HepG2 (cell line): ENCODE results near the gene ZBTB7C.

ENCODE experiments used
- FOXM1 ChIP-seq: sonication (generic); formaldehyde crosslinking; IDR thresholded peaks from 2 replicates; pipeline ENCODE4 v1.5.0; 2020; ENCODE audit warnings: missing genetic modification reagents
- KDM1A ChIP-seq: IDR thresholded peaks from 2 replicates; pipeline ENCODE4 v1.6.1; 2016; ENCODE audit warnings: missing compliant biosample characterization
- POLR2A ChIP-seq, 2 experiments: IDR thresholded peaks; 2 replicates each; pipeline ENCODE4 v1.6.1; 2011; ENCODE audit warnings: low read depth in 2 of 2, low read length in 2 of 2, mild to moderate bottlenecking in 1 of 2, moderate library complexity in 1 of 2; ENCODE audit not compliant: insufficient read depth in 1 of 2
- SMC3 ChIP-seq: IDR thresholded peaks from 2 replicates; pipeline ENCODE4 v1.6.1; 2011; ENCODE audit warnings: low read length, improper control_type of control experiment
- SMYD3 ChIP-seq: sonication (generic); formaldehyde crosslinking; IDR thresholded peaks from 2 replicates; pipeline ENCODE4 v1.8.1; 2023; ENCODE audit warnings: mild to moderate bottlenecking, missing genetic modification reagents
- ZNF670 ChIP-seq: sonication (generic); formaldehyde crosslinking; IDR thresholded peaks from 2 replicates; pipeline ENCODE4 v1.8.0; 2022; ENCODE audit warnings: mild to moderate bottlenecking, missing genetic modification reagents, borderline replicate concordance
- ZNF878 ChIP-seq: sonication (generic); formaldehyde crosslinking; IDR thresholded peaks from 2 replicates; pipeline ENCODE4 v1.8.1; 2023; ENCODE audit warnings: mild to moderate bottlenecking, missing genetic modification reagents, moderate library complexity
- TF ChIP-seq, protein P1 (sequence below): sonication (generic); formaldehyde crosslinking; IDR thresholded peaks from 2 replicates; pipeline ENCODE4 v1.5.0; 2020; ENCODE audit warnings: mild to moderate bottlenecking, missing genetic modification reagents, moderate library complexity
- TF ChIP-seq, protein P2 (sequence below): sonication (generic); formaldehyde crosslinking; IDR thresholded peaks from 2 replicates; pipeline ENCODE4 v1.5.0; 2020; ENCODE audit warnings: missing genetic modification reagents

DNA sequence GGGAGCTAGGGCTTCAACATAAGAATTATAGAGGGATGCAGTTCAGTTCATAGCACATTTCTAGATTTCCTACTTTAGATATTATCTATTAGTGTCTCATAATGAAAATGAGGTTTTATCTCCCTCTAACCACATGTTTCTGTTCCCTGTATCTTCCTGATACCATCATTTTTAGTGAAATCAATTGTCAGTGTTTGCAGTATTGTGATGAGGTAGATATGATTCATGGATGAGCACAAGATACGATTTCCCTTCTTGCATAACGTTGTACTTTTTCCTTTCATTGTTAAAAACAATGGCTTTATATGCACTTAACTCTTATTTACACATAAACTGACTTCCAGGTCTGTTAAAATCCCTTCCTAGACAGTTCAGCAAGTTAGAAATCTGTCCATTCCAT is 211.4 kb downstream of the ZBTB7C start:
- no peak for TF ChIP-seq ZNF878 (CRISPR knock-in tag)
- no peak for TF ChIP-seq POLR2A (IDR thresholded peaks at IDR 0.05; ENCODE audit: insufficient read depth in 1 of 2, low read depth in 2 of 2, low read length in 2 of 2)
- no peak for TF ChIP-seq FOXM1 (CRISPR knock-in tag)
- TF ChIP-seq, protein P1, sequence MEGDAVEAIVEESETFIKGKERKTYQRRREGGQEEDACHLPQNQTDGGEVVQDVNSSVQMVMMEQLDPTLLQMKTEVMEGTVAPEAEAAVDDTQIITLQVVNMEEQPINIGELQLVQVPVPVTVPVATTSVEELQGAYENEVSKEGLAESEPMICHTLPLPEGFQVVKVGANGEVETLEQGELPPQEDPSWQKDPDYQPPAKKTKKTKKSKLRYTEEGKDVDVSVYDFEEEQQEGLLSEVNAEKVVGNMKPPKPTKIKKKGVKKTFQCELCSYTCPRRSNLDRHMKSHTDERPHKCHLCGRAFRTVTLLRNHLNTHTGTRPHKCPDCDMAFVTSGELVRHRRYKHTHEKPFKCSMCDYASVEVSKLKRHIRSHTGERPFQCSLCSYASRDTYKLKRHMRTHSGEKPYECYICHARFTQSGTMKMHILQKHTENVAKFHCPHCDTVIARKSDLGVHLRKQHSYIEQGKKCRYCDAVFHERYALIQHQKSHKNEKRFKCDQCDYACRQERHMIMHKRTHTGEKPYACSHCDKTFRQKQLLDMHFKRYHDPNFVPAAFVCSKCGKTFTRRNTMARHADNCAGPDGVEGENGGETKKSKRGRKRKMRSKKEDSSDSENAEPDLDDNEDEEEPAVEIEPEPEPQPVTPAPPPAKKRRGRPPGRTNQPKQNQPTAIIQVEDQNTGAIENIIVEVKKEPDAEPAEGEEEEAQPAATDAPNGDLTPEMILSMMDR (CRISPR knock-in tag): no peak
- no peak for TF ChIP-seq SMYD3 (CRISPR knock-in tag)
- no peak for TF ChIP-seq KDM1A (CRISPR knock-in tag)
- no peak for TF ChIP-seq ZNF670
- no peak for TF ChIP-seq SMC3
- TF ChIP-seq, protein P2, sequence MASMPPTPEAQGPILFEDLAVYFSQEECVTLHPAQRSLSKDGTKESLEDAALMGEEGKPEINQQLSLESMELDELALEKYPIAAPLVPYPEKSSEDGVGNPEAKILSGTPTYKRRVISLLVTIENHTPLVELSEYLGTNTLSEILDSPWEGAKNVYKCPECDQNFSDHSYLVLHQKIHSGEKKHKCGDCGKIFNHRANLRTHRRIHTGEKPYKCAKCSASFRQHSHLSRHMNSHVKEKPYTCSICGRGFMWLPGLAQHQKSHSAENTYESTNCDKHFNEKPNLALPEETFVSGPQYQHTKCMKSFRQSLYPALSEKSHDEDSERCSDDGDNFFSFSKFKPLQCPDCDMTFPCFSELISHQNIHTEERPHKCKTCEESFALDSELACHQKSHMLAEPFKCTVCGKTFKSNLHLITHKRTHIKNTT: no peak
